IPS-20b (cell line): ENCODE measurements around the gene CCDC40.

ENCODE experiments used
- H3K27ac ChIP-seq: one replicate; pipeline ENCODE4 v1.5.1; 2013; ENCODE audit warnings: low read length
- H3K27me3 ChIP-seq: 2 replicates; pipeline ENCODE4 v1.6.1; 2013; ENCODE audit warnings: mild to moderate bottlenecking, low read length, inconsistent platforms; ENCODE audit not compliant: insufficient read depth
- H3K36me3 ChIP-seq: 2 replicates; pipeline ENCODE4 v1.6.1; 2013; ENCODE audit warnings: low read depth, mild to moderate bottlenecking, inconsistent platforms, low read length, moderate library complexity; ENCODE audit not compliant: insufficient read depth
- H3K4me1 ChIP-seq: 2 replicates; pipeline ENCODE4 v1.6.1; 2013; ENCODE audit warnings: mild to moderate bottlenecking, control low read depth, inconsistent platforms, low read length, moderate library complexity; ENCODE audit not compliant: insufficient read depth
- H3K4me3 ChIP-seq: 2 replicates; pipeline ENCODE4 v1.5.1; 2013; ENCODE audit warnings: mild to moderate bottlenecking, low read length, inconsistent platforms
- H3K9ac ChIP-seq: 2 replicates; pipeline ENCODE4 v1.6.1; 2013; ENCODE audit warnings: low read depth, mild to moderate bottlenecking, inconsistent platforms, low read length, moderate library complexity
- H3K9me3 ChIP-seq: 2 replicates; pipeline ENCODE4 v1.6.1; 2013; ENCODE audit warnings: mild to moderate bottlenecking, low read depth, low read length, inconsistent platforms; ENCODE audit not compliant: insufficient read depth

The CCDC40 gene

DNA sequence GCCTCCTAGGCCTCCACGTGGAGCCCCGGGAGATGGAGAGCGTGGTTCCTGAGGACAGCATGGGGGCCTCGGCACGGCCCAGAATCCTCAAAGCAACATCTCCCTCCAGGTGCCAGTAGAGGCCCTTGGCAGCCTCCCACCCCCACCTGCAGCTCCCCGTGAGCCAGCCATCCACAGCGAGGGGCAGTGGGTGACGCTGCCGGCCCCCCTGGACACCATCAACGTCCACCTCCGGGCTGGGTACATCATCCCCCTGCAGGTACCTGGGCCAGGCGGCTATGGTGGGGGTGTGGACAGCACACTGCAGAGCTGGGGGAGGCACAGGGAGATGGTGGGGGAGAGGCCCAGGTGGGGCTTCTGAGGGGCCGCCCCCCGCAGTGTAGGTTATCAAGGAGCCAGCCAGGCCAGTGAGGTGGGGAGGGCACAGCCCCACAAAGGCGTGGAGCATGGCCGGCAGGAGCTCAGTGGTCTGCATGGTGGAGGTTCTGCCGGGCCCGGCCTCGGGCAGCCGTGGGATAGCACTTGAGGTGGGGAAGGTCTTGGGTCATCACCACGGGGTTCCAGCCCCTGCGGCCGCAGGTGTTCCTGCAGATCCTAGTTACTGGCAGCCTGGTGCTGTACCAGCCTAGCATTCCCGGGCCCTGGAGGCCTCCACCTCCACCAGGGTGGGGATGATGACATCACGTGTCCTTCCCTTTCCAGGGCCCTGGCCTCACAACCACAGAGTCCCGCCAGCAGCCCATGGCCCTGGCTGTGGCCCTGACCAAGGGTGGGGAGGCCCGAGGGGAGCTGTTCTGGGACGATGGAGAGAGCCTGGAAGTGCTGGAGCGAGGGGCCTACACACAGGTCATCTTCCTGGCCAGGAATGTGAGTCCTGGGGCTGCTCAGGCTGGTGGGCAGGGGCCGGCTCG is 81.3 kb downstream of the CCDC40 start:
- Histone ChIP-seq H3K4me1 (peaks cover 7% of the 10 kb centered on the region; the same call in 1 of the 2 replicates), H3K9me3 (no peaks in the 10 kb centered on the region), H3K9ac (no peak overlapping the region), H3K27me3 (no peaks in the 10 kb centered on the region), H3K4me3 (no peak overlapping the region), H3K36me3 (0 out of 2 replicates have a peak, but pooled peaks cover 3% of the 10 kb centered on the region), H3K27ac (no peak overlapping the region)

- H3K36me3 ChIP-seq, result 0 out of 2 replicates have a peak, but pooled peaks cover 3% of the 10 kb centered on the region
- H3K4me1 ChIP-seq, result peaks cover 5% of the 10 kb centered on the region; the same call in 1 of the 2 replicates
- H3K27ac ChIP-seq, result no peak overlapping the region
- no peak overlapping the region for H3K9ac ChIP-seq
- no peaks in the 10 kb centered on the region for H3K27me3 ChIP-seq
- H3K4me3 ChIP-seq, result no peak overlapping the region
- no peaks in the 10 kb centered on the region for H3K9me3 ChIP-seq
Observed at GRCh38 chr17:80118601-80119270, 82.3 kb downstream of the CCDC40 start.

DNA sequence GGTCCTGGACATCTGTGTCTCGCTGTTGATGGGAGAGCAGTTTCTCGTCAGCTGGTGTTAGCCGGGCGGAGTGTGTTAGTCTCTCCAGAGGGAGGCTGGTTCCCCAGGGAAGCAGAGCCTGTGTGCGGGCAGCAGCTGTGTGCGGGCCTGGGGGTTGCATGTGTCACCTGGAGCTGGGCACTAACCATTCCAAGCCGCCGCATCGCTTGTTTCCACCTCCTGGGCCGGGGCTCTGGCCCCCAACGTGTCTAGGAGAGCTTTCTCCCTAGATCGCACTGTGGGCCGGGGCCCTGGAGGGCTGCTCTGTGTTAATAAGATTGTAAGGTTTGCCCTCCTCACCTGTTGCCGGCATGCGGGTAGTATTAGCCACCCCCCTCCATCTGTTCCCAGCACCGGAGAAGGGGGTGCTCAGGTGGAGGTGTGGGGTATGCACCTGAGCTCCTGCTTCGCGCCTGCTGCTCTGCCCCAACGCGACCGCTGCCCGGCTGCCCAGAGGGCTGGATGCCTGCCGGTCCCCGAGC is 82.9 kb downstream of the CCDC40 start:
- no peaks in the 10 kb centered on the region for H3K36me3 ChIP-seq
- H3K4me1 ChIP-seq, result peaks cover 8% of the 10 kb centered on the region; the same call in 1 of the 2 replicates
- H3K9ac ChIP-seq, result no peak overlapping the region
- no peak overlapping the region for H3K27ac ChIP-seq
- no peak overlapping the region for H3K4me3 ChIP-seq
- no peaks in the 10 kb centered on the region for H3K27me3 ChIP-seq
- no peaks in the 10 kb centered on the region for H3K9me3 ChIP-seq

- peaks cover 13% of the 10 kb centered on the region; the same call in 1 of the 2 replicates for H3K4me1 ChIP-seq
- H3K36me3 ChIP-seq, result no peaks in the 10 kb centered on the region
- H3K9me3 ChIP-seq, result no peaks in the 10 kb centered on the region
- H3K9ac ChIP-seq, result no peak overlapping the region
- H3K27ac ChIP-seq, result no peak overlapping the region
- no peak overlapping the region for H3K4me3 ChIP-seq
- H3K27me3 ChIP-seq, result no peaks in the 10 kb centered on the region
Observed at GRCh38 chr17:80119839-80120238, 83.4 kb downstream of the CCDC40 start.

DNA sequence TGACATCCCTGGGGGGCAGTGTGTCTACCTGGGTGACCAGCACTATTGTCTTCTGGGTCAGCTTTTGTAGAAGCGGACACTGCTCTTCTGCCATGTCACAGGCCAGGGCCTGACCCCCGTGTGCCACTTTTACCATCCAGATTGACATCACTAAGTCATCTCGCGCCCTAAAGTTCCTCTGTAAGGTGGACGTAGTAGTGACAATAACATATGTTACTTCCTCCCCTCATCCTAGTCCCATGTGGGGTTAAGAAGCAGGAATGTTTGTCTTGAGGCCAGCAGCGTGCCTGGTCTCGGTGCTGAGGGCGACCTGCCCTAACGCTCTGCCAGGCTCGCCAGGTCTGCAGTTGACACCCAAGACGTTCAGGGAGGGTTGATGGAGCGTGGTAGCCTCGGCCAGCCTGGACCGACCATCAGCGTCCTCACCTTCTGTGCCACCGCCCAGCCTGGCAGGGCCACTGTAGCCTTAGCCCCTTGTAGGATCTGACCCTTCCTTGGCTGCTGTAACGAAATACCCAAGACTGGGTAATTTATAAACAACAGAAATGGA is 85.7 kb downstream of the CCDC40 start:
- Histone ChIP-seq H3K36me3 (no peaks in the 10 kb centered on the region), H3K4me3 (no peak overlapping the region), H3K9me3 (no peaks in the 10 kb centered on the region), H3K27ac (no peak overlapping the region), H3K27me3 (no peaks in the 10 kb centered on the region), H3K9ac (no peak overlapping the region), H3K4me1 (peaks cover 16% of the 10 kb centered on the region; the same call in 1 of the 2 replicates)

DNA sequence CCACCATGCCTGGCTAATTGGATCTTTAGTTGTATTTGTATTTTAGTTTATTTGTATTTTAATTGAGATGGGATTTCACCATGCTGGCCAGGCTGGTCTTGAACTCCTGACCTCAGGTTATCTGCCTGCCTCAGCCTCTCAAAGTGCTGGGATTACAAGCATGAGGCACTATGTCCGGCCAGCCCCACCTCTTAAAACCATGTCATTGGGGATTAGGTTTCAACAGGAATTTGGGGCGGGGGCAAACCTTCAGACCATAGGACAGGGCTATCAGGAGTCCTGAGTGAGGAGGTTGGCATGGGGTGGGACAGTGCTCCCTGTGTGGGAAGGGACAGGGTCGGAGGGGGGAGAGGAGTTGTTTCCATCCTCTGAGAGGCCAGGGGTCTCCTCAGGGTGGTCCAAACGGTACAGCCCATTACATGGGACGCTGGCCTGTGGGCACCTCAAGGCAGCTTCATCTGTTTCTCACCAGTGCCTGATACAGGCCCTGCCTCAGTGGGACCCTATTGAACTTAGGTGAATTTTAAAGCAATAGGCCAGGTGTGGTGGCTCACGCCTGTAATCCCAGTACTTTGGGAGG is 86.6 kb downstream of the CCDC40 start:
- Histone ChIP-seq H3K4me3 (no peak overlapping the region), H3K27me3 (no peaks in the 10 kb centered on the region), H3K9me3 (no peaks in the 10 kb centered on the region), H3K9ac (no peak overlapping the region), H3K4me1 (peaks cover 16% of the 10 kb centered on the region; the same call in 1 of the 2 replicates), H3K27ac (no peak overlapping the region), H3K36me3 (no peaks in the 10 kb centered on the region)

- Histone ChIP-seq H3K4me3 (peak overlapping the region; percentile 49), H3K9ac (peak overlapping the region; percentile 68; the same call in 1 of the 2 replicates), H3K36me3 (no peaks in the 10 kb centered on the region), H3K4me1 (peaks cover 16% of the 10 kb centered on the region; the same call in 1 of the 2 replicates), H3K27ac (peak overlapping the region; percentile 19), H3K9me3 (no peaks in the 10 kb centered on the region), H3K27me3 (no peaks in the 10 kb centered on the region)
Observed at GRCh38 chr17:80123791-80124190, 87.3 kb downstream of the CCDC40 start.

GRCh38 chr17:80124351-80124981 is 88.0 kb downstream of the CCDC40 start:
- Histone ChIP-seq H3K27ac (peak overlapping the region; percentile 19), H3K4me3 (peak overlapping the region; percentile 49; the same call in 1 of the 2 replicates), H3K27me3 (no peaks in the 10 kb centered on the region), H3K36me3 (no peaks in the 10 kb centered on the region), H3K9me3 (no peaks in the 10 kb centered on the region), H3K9ac (peak overlapping the region; percentile 68; the same call in 1 of the 2 replicates), H3K4me1 (peaks cover 19% of the 10 kb centered on the region; the same call in 1 of the 2 replicates)

DNA sequence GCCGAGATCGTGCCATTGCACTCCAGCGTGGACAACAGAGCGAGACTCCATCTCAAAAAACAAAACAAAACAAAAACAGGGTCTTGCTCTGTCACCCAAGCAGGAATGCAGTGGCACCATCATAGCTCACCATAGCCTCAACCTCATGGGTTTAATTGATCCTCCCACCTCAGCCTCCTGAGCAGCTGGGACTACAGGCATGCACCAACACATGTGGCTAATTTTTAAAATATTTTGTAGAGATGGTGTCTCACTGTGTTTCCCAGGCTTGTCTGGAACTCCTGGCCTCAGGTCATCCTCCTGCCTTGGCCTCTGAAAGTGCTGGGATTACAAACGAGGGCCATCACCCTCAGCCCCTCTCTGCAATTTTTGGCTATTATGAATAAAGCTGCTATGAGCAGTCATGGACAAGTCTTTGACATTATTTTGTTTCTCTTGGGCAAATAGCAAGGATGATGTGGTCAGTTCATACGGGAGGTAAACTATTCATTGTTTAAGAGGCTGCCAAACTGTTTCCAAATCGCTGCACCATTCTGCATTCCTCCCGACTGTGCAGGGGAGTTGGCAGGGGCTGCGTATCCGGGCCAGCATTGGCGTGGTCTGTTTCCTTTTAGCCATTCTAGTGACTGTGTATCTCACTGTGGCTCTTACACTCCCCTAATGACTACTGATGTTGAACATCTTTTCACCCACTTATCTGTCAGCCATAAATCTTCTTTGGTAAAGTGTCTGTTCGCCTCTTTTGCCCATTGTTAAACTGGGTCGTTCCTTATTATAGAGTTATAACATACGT is 89.4 kb downstream of the CCDC40 start:
- no peaks in the 10 kb centered on the region for H3K9me3 ChIP-seq
- H3K27ac ChIP-seq, result no peak overlapping the region
- H3K4me3 ChIP-seq, result no peak overlapping the region
- no peaks in the 10 kb centered on the region for H3K36me3 ChIP-seq
- H3K27me3 ChIP-seq, result no peaks in the 10 kb centered on the region
- peaks cover 19% of the 10 kb centered on the region; the same call in 1 of the 2 replicates for H3K4me1 ChIP-seq
- no peak overlapping the region for H3K9ac ChIP-seq

GRCh38 chr17:80126449-80126715 is 89.9 kb downstream of the CCDC40 start:
- H3K36me3 ChIP-seq, result no peaks in the 10 kb centered on the region
- no peak overlapping the region for H3K4me3 ChIP-seq
- no peak overlapping the region for H3K27ac ChIP-seq
- H3K4me1 ChIP-seq, result peaks cover 19% of the 10 kb centered on the region; the same call in 1 of the 2 replicates
- no peaks in the 10 kb centered on the region for H3K9me3 ChIP-seq
- H3K27me3 ChIP-seq, result no peaks in the 10 kb centered on the region
- H3K9ac ChIP-seq, result no peak overlapping the region
